NT2/D1 (cell line): ENCODE measurements around the gene GSE1.

Experiments
- DNase-seq: peaks from one replicate; pipeline ENCODE4 v3.0.0-alpha.2; 2011; ENCODE audit warnings: low read depth, low spot score
- H3K27me3 ChIP-seq: 2 replicates; pipeline ENCODE4 v1.6.0; 2011; ENCODE audit warnings: mild to moderate bottlenecking; ENCODE audit not compliant: insufficient read length, insufficient read depth
- H3K36me3 ChIP-seq: 2 replicates; pipeline ENCODE4 v1.6.1; 2011; ENCODE audit warnings: mild to moderate bottlenecking, low read length, mixed read lengths; ENCODE audit not compliant: insufficient read depth, insufficient read length
- H3K4me1 ChIP-seq: 2 replicates; pipeline ENCODE4 v1.5.1; 2011; ENCODE audit not compliant: insufficient read depth, insufficient read length
- H3K4me3 ChIP-seq: 2 replicates; pipeline ENCODE4 v1.5.1; 2011; ENCODE audit warnings: low read depth; ENCODE audit not compliant: insufficient read length
- H3K9ac ChIP-seq: 2 replicates; pipeline ENCODE4 v1.6.0; 2011; ENCODE audit warnings: low read depth; ENCODE audit not compliant: insufficient read length
- H3K9me3 ChIP-seq: 2 replicates; pipeline ENCODE4 v1.5.1; 2011; ENCODE audit warnings: mild to moderate bottlenecking, low read length; ENCODE audit not compliant: insufficient read depth
- SUZ12 ChIP-seq: IDR thresholded peaks from 2 replicates; pipeline ENCODE4 v1.6.1; 2011; ENCODE audit not compliant: insufficient read length, insufficient read depth; ENCODE audit errors: extremely low read depth
- YY1 ChIP-seq: IDR thresholded peaks from 2 replicates; pipeline ENCODE4 v1.6.1; 2011; ENCODE audit not compliant: insufficient read length, insufficient read depth
- ZNF274 ChIP-seq: IDR thresholded peaks from 2 replicates; pipeline ENCODE4 v1.6.1; 2011; ENCODE audit warnings: mild to moderate bottlenecking, low read depth, low read length

Gene GSE1

DNA sequence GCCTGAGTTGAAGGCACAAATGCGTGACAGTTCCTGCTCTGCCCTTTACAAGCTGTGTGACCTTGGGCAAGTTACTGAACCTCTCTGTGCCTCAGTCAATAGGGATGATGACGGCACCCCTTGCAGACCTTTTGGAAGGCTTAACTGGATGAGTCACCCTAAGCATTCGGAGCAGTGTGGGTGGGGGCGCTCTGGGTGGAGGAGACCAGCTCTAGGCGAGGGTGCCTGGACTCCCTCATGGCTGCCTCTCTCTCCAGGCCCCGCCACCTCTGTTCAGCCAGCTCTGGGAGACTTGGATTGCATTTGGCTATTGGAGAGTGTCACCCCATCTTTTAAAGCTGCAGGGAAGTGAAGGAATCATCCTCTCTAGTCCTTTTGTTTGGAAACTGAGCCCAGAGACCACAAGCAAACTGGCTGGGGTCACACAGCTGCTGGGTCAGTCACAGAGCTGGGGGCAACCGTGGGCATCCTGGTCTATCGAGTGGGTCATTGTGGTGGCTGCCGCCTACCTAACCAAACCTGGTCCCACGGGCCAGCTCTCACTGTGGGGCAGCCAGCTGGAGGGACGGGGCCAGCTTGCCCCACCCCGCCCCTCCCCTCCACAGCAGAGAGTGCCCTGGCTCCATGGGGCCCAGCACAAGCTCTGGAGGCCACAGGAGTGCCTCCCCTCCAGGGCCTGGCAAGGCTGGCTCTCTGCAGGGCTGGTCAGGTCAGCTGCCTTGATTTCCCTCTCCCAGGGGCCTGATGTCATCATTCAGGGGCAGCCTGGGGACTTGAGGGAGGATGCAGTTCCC, 20.2 kb upstream of the GSE1 start:
- Histone ChIP-seq H3K4me3 (no peak overlapping the region), H3K9me3 (no peaks in the 10 kb centered on the region), H3K27me3 (no peaks in the 10 kb centered on the region), H3K36me3 (peaks cover 2% of the 10 kb centered on the region), H3K9ac (peak overlapping the region; percentile 11), H3K4me1 (peaks cover 26% of the 10 kb centered on the region)
- DNase-seq, result no peak
- TF ChIP-seq YY1, result no peak
- no peak for TF ChIP-seq ZNF274
- no peak for TF ChIP-seq SUZ12

DNA sequence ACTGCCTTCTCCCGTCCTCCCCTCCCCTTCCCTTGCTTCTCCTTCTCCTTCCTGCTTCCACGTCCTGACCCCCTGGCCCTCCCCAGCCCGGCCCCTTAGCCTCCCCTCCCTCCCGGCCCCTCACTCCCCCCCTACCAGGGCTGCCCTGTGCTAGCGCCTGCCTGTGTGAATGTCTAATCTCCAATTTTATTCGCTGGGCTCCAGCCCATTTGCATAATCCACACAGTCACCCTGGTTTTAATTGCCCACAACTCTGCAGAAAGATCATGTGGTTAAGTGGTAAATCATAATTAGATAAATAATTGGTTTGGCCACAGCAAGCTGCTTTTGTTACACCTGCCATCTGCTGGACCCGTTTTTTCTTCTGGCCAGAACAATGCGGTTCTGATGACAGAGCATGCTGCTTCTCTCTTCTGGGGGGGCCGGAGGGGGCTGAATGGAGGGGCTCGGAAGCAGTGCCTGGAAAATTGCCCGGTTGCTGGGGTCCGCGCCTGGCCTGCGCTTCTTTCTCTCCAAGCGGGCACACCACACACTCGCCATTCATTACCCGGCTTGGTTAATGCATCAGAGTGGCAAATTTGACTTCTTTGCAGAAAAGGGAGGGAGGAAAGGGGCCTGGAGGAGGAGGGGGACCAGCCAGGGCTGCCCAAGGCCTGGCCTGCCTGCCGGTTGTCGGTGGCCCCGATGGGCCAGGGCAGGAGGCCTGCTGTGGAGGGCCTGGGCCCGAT, 19.5 kb upstream of the GSE1 start:
- no peak for DNase-seq

GRCh38 chr16:85594273-85594977, 18.7 kb upstream of the GSE1 start:
- no peak overlapping the region for H3K4me3 ChIP-seq
- no peak for TF ChIP-seq YY1
- no peak for TF ChIP-seq ZNF274
- no peak for TF ChIP-seq SUZ12
- no peak overlapping the region for H3K9ac ChIP-seq
- H3K4me1 ChIP-seq, result peaks cover 21% of the 10 kb centered on the region
- H3K27me3 ChIP-seq, result no peaks in the 10 kb centered on the region
- no peak for DNase-seq
- H3K9me3 ChIP-seq, result no peaks in the 10 kb centered on the region
- peaks cover 5% of the 10 kb centered on the region for H3K36me3 ChIP-seq

More for the DNA sequence above, 19.5 kb upstream of the GSE1 start:
- Histone ChIP-seq H3K36me3 (peaks cover 5% of the 10 kb centered on the region), H3K9me3 (no peaks in the 10 kb centered on the region), H3K4me1 (peaks cover 26% of the 10 kb centered on the region), H3K9ac (no peak overlapping the region), H3K4me3 (no peak overlapping the region), H3K27me3 (no peaks in the 10 kb centered on the region)
- TF ChIP-seq ZNF274 (no peak), YY1 (no peak), SUZ12 (no peak)

- Histone ChIP-seq H3K9ac (peak overlapping the region; percentile 15), H3K36me3 (peaks cover 5% of the 10 kb centered on the region), H3K27me3 (no peaks in the 10 kb centered on the region), H3K4me3 (no peak overlapping the region), H3K4me1 (peaks cover 25% of the 10 kb centered on the region), H3K9me3 (no peaks in the 10 kb centered on the region)
- TF ChIP-seq ZNF274 (no peak), YY1 (no peak), SUZ12 (no peak)
- DNase-seq, result no peak
Observed at GRCh38 chr16:85594978-85595661, 18.0 kb upstream of the GSE1 start.

DNA sequence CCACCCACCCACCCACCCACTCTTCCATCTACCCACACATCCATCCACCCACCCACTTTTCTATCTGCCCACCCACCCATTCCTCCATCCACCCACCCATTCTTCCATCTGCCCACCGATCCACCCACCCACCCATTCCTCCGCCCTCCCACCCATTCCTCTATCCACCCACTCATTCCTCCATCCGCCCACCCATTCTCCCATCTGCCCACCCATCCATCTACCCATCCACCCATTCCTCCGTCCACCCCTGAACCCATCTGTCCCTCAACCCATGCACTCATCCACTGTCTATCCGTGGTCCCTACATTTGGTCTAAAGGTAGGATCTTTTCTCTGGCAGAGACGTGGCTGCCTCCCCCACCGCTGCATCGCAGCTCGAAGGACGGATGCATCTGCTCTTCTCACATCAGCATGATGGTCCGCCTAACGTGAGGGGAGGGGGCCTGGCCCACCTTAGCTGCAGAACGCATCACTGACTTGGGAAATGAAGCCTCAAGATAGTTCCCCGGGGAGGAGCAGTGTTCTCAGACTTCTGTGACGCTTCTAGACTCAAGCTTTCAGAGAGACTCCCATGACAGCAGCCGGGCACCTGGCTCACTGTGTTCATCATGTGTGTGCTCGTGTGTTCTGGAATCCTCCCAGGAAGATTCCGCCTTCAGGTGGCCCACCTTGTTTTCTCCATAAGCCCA, 17.2 kb upstream of the GSE1 start:
- no peaks in the 10 kb centered on the region for H3K27me3 ChIP-seq
- H3K9ac ChIP-seq, result no peak overlapping the region
- no peak for DNase-seq
- H3K9me3 ChIP-seq, result no peaks in the 10 kb centered on the region
- TF ChIP-seq YY1, result no peak
- TF ChIP-seq SUZ12, result no peak
- no peak for TF ChIP-seq ZNF274
- H3K36me3 ChIP-seq, result peaks cover 5% of the 10 kb centered on the region
- no peak overlapping the region for H3K4me3 ChIP-seq
- H3K4me1 ChIP-seq, result peaks cover 33% of the 10 kb centered on the region

DNA sequence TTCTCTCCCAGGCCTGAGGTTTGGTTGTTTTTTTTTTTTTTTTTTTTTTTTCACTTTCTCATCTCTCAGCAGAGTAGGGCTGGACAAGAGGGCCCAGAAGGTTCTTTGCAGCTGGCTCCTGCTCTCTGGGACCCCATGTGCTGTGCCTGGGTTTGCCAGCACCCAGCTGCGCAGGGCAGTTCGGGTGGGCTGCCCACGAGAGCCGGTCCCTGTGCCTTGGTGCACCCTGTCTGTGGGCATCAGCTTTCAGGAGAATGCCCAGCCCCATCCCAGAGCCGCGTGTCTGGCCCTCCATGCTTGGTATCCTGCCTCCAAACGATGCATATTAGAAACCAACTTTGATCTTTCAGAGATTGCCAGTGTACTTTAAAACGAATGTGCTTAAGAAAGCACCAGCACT, 15.0 kb upstream of the GSE1 start:
- Histone ChIP-seq H3K36me3 (peaks cover 5% of the 10 kb centered on the region), H3K4me1 (peaks cover 44% of the 10 kb centered on the region), H3K9ac (no peak overlapping the region), H3K9me3 (no peaks in the 10 kb centered on the region), H3K27me3 (no peaks in the 10 kb centered on the region), H3K4me3 (no peak overlapping the region)
- TF ChIP-seq YY1 (no peak), SUZ12 (no peak), ZNF274 (no peak)
- DNase-seq, result no peak
